MM.1S (cell line): Measurements from ENCODE around the gene TBATA.

Experiments used
- DNase-seq: peaks from one replicate; pipeline ENCODE4 v3.0.0-alpha.2; 2015
- H2AFZ ChIP-seq: fragments of 300-600 bp; sonication (generic); 2 replicates; pipeline ENCODE4 v1.6.0; 2016; ENCODE audit warnings: antibody characterized with exemption, low read length
- H3F3A ChIP-seq: fragments of 300-600 bp; sonication (generic); 2 replicates; pipeline ENCODE4 v1.6.1; 2016; ENCODE audit warnings: mild to moderate bottlenecking, antibody characterized with exemption, low read length, moderate library complexity, mixed read lengths; ENCODE audit not compliant: insufficient read depth
- H3K27ac ChIP-seq: fragments of 300-600 bp; sonication (generic); 2 replicates; pipeline ENCODE4 v1.5.1; 2016; ENCODE audit warnings: mild to moderate bottlenecking, low read length
- H3K27me3 ChIP-seq: fragments of 300-600 bp; sonication (generic); replicated peaks from 2 replicates; pipeline ENCODE4 v1.6.0; 2016; ENCODE audit warnings: low read length; ENCODE audit not compliant: insufficient read depth
- H3K36me3 ChIP-seq: fragments of 300-600 bp; sonication (generic); replicated peaks from 2 replicates; pipeline ENCODE4 v1.6.1; 2016; ENCODE audit warnings: mild to moderate bottlenecking, low read length, mixed read lengths; ENCODE audit not compliant: insufficient read depth
- H3K4me1 ChIP-seq: fragments of 300-600 bp; sonication (generic); 2 replicates; pipeline ENCODE4 v1.6.1; 2016; ENCODE audit warnings: low read length, mixed read lengths
- H3K4me2 ChIP-seq: fragments of 300-600 bp; sonication (generic); 2 replicates; pipeline ENCODE4 v1.6.0; 2016; ENCODE audit warnings: low read depth, low read length
- H3K4me3 ChIP-seq: fragments of 300-600 bp; sonication (generic); 2 replicates; pipeline ENCODE4 v1.5.1; 2016; ENCODE audit warnings: low read length, mixed read lengths
- H3K79me2 ChIP-seq: fragments of 300-600 bp; sonication (generic); 2 replicates; pipeline ENCODE4 v1.6.1; 2016; ENCODE audit warnings: mixed run types, low read length, mixed read lengths
- H3K9ac ChIP-seq: fragments of 300-600 bp; sonication (generic); 2 replicates; pipeline ENCODE4 v1.6.1; 2016; ENCODE audit warnings: low read length, mixed read lengths
- H3K9me2 ChIP-seq: fragments of 300-600 bp; sonication (generic); replicated peaks from 2 replicates; pipeline ENCODE4 v1.6.1; 2016; ENCODE audit warnings: mild to moderate bottlenecking, low read length, mixed read lengths; ENCODE audit not compliant: insufficient read depth
- H3K9me3 ChIP-seq: fragments of 300-600 bp; sonication (generic); replicated peaks from 2 replicates; pipeline ENCODE4 v1.6.1; 2016; ENCODE audit warnings: mild to moderate bottlenecking, low read length, mixed read lengths; ENCODE audit not compliant: insufficient read depth
- H4K20me1 ChIP-seq: fragments of 300-600 bp; sonication (generic); 2 replicates; pipeline ENCODE4 v1.6.1; 2016; ENCODE audit warnings: mild to moderate bottlenecking, low read length, moderate library complexity, mixed read lengths; ENCODE audit not compliant: insufficient read depth
- CTCF ChIP-seq: fragments of 300-600 bp; sonication (generic); IDR thresholded peaks from 2 replicates; pipeline ENCODE4 v1.5.1; 2016; ENCODE audit warnings: antibody characterized with exemption, low read length, mixed read lengths
- EZH2 ChIP-seq: fragments of 300-600 bp; sonication (generic); optimal IDR thresholded peaks from 2 replicates; pipeline ENCODE3; 2017; ENCODE audit warnings: low read depth, mild to moderate bottlenecking, antibody characterized with exemption, low read length, mixed read lengths
- EZH2phosphoT487 ChIP-seq: fragments of 300-600 bp; sonication (generic); IDR thresholded peaks from 2 replicates; pipeline ENCODE4 v1.6.1; 2018; ENCODE audit warnings: antibody characterized with exemption, low read length

TBATA gene

GRCh38 chr10:70773965-70774809, 11.0 kb downstream of the TBATA start:
- no peak overlapping the region for H3K27ac ChIP-seq
- no peak overlapping the region for H3K9ac ChIP-seq
- TF ChIP-seq CTCF, result no peak
- TF ChIP-seq EZH2phosphoT487, result no peak
- TF ChIP-seq EZH2, result no peak

GRCh38 chr10:70773461-70773860, 11.7 kb downstream of the TBATA start:
- Histone ChIP-seq H3K79me2 (no peaks in the 10 kb centered on the region), H3K27ac (no peak overlapping the region), H3F3A (no peaks in the 10 kb centered on the region), H2AFZ (no peak overlapping the region), H4K20me1 (no peaks in the 10 kb centered on the region), H3K9me3 (no peaks in the 10 kb centered on the region), H3K27me3 (no peaks in the 10 kb centered on the region), H3K9ac (no peak overlapping the region), H3K9me2 (no peaks in the 10 kb centered on the region), H3K4me3 (no peak overlapping the region), H3K4me2 (no peak overlapping the region), H3K4me1 (no peaks in the 10 kb centered on the region), H3K36me3 (no peaks in the 10 kb centered on the region)
- TF ChIP-seq CTCF (no peak), EZH2phosphoT487 (no peak), EZH2 (no peak)
- no peak for DNase-seq

More at GRCh38 chr10:70773965-70774809, 11.0 kb downstream of the TBATA start:
- Histone ChIP-seq H3F3A (no peaks in the 10 kb centered on the region), H3K27me3 (no peaks in the 10 kb centered on the region), H3K4me1 (no peaks in the 10 kb centered on the region), H2AFZ (no peak overlapping the region), H3K4me3 (no peak overlapping the region), H4K20me1 (no peaks in the 10 kb centered on the region), H3K4me2 (no peak overlapping the region), H3K9me3 (no peaks in the 10 kb centered on the region), H3K36me3 (no peaks in the 10 kb centered on the region), H3K9me2 (no peaks in the 10 kb centered on the region), H3K79me2 (no peaks in the 10 kb centered on the region)
- DNase-seq, result no peak

DNA sequence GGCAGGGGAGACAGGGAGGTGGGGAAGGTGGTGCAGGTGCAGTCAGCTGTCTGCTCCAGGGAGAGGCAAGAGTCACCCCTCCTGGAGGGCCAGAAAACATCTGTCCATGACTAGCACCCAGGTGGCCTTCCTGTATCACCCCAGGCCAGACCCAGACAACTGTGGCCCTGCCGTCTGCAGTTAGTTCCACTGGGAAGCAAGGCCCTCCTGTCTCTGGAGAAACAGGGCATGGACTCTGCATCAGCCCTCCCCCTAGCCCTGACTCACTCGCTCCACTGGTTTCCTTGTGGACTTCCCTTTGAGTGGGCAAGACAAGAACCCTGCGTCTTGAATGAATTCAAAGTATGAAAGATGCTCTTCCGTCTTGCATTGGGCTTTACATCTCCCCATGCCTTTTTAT, 12.6 kb downstream of the TBATA start:
- no peaks in the 10 kb centered on the region for H3F3A ChIP-seq
- no peak for DNase-seq
- H3K4me1 ChIP-seq, result no peaks in the 10 kb centered on the region
- no peaks in the 10 kb centered on the region for H3K79me2 ChIP-seq
- H3K36me3 ChIP-seq, result no peaks in the 10 kb centered on the region
- H3K4me2 ChIP-seq, result no peak overlapping the region
- H3K9ac ChIP-seq, result no peak overlapping the region
- no peak overlapping the region for H2AFZ ChIP-seq
- H3K4me3 ChIP-seq, result no peak overlapping the region
- H3K27ac ChIP-seq, result no peak overlapping the region
- TF ChIP-seq EZH2phosphoT487, result no peak
- no peak for TF ChIP-seq EZH2
- no peak for TF ChIP-seq CTCF
- no peaks in the 10 kb centered on the region for H3K27me3 ChIP-seq
- no peaks in the 10 kb centered on the region for H4K20me1 ChIP-seq
- H3K9me3 ChIP-seq, result no peaks in the 10 kb centered on the region
- no peaks in the 10 kb centered on the region for H3K9me2 ChIP-seq
